ENCODE data around the gene TMPRSS13.

TMPRSS13 gene

DNA sequence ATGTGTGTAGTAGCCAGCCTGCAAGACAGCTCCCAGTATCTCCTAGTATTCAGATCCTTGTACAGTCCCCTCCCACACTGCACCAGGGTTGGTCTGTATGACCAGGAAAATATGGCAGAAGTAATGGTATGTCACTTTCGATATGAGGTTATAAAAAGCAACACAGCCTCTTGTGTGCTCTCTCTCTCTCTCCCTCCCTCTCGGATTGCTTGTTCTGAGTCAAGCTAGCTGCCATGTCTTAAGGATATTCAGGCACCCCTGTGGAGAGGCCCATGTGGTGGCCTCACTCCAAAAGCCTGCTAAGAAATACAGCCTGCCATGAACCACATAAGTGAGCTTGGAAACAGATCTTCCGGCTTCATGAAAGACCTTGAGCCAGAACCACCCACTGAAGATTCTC, 78.1 kb downstream of the TMPRSS13 start:
- no peak for TF ChIP-seq CTCF (IDR thresholded peaks at IDR 0.05; ENCODE audit: insufficient read depth, low read length, poor library complexity, severe bottlenecking)

More for the DNA sequence above, 78.1 kb downstream of the TMPRSS13 start:
- no peak for DNase-seq (ENCODE audit: extremely low read depth, insufficient read length)
- no peaks in the 10 kb centered on the region for H3K36me3 ChIP-seq (ENCODE audit: control insufficient read depth, insufficient read depth, low read length)
- no peak overlapping the region for H3K4me3 ChIP-seq (replicated peaks; ENCODE audit: low read depth, low read length)
- H3K27me3 ChIP-seq (replicated peaks; ENCODE audit: control insufficient read depth, insufficient read depth, low read length) = no peaks in the 10 kb centered on the region
